ENCODE results near the gene CORIN.

CORIN gene

GRCh38 chr4:47668810-47669408 lies 169.0 kb downstream of the CORIN start:
- no peak overlapping the region for H3K4me3 ChIP-seq (ENCODE audit: low read depth, low read length)

GRCh38 chr4:47668256-47668655 lies 169.6 kb downstream of the CORIN start:
- in situ Hi-C loops (cut with HindIII; ENCODE audit: low sequenced_read_pairs), result no loop called here
- no peak for DNase-seq (ENCODE audit: low read depth, low spot score)
- H3K4me3 ChIP-seq (ENCODE audit: low read depth, low read length), result no peak overlapping the region
- TF ChIP-seq, protein P1, sequence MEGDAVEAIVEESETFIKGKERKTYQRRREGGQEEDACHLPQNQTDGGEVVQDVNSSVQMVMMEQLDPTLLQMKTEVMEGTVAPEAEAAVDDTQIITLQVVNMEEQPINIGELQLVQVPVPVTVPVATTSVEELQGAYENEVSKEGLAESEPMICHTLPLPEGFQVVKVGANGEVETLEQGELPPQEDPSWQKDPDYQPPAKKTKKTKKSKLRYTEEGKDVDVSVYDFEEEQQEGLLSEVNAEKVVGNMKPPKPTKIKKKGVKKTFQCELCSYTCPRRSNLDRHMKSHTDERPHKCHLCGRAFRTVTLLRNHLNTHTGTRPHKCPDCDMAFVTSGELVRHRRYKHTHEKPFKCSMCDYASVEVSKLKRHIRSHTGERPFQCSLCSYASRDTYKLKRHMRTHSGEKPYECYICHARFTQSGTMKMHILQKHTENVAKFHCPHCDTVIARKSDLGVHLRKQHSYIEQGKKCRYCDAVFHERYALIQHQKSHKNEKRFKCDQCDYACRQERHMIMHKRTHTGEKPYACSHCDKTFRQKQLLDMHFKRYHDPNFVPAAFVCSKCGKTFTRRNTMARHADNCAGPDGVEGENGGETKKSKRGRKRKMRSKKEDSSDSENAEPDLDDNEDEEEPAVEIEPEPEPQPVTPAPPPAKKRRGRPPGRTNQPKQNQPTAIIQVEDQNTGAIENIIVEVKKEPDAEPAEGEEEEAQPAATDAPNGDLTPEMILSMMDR (IDR thresholded peaks at IDR 0.05; ENCODE audit: low read depth, low read length), result no peak

More at GRCh38 chr4:47668810-47669408, 169.0 kb downstream of the CORIN start:
- peak; percentile 64 for DNase-seq (ENCODE audit: low read depth, low spot score)
- TF ChIP-seq, protein P1 (IDR thresholded peaks at IDR 0.05; ENCODE audit: low read depth, low read length), result peak; percentile 70
- in situ Hi-C loops (cut with HindIII; ENCODE audit: low sequenced_read_pairs), result no loop called here

DNA sequence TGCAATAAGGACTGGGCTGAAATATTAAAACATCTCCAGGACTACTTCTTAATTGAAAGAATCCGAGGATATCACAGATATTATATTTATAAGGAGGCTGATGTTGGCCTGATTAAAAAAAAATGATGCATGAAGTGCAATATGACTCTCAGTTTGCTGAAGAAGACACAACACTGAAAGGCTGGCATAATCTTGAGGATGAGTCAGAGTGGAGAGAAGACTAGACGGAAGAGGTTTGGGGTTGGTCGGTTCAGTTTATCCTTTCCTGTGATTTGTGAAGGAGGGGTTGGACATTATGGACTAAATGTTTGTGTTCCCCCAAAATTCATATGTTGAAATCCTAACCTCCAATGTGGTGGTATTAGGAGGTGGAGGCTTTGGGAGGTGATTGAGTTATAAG lies 170.3 kb downstream of the CORIN start:
- in situ Hi-C loops (cut with HindIII; ENCODE audit: low sequenced_read_pairs), result no loop called here
- TF ChIP-seq, protein P1 (IDR thresholded peaks at IDR 0.05; ENCODE audit: low read depth, low read length), result no peak
- H3K4me3 ChIP-seq (ENCODE audit: low read depth, low read length), result no peak overlapping the region
- no peak for DNase-seq (ENCODE audit: low read depth, low spot score)

GRCh38 chr4:47664051-47664826 lies 173.6 kb downstream of the CORIN start:
- no peak for DNase-seq (ENCODE audit: low read depth, low spot score)
- no peak overlapping the region for H3K4me3 ChIP-seq (ENCODE audit: low read depth, low read length)
- TF ChIP-seq, protein P1 (IDR thresholded peaks at IDR 0.05; ENCODE audit: low read depth, low read length), result no peak
- in situ Hi-C loops (cut with HindIII; ENCODE audit: low sequenced_read_pairs), result no loop called here

DNA sequence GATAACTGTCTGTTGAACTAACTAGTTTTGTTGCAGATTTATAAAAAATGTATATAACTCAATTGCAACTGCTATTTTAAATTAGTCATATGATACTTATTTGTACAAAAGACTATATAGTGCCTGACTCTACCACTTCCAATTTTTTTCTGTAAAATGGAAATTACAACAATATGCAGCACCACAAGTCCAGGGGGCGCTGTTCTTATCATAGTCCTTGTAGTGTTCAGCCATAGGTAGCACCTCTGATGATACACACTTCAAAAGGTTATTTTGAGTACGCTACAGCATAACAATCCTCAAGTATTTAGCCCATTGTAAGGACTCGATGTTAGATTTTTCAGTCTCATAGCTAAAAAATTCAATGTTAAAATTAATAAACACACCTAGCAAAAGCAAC lies 174.9 kb downstream of the CORIN start:
- no peak overlapping the region for H3K4me3 ChIP-seq (ENCODE audit: low read depth, low read length)
- no peak for DNase-seq (ENCODE audit: low read depth, low spot score)
- in situ Hi-C loops (cut with HindIII; ENCODE audit: low sequenced_read_pairs), result no loop called here
- TF ChIP-seq, protein P1 (IDR thresholded peaks at IDR 0.05; ENCODE audit: low read depth, low read length), result peak; percentile 43

- in situ Hi-C loops (cut with HindIII; ENCODE audit: low sequenced_read_pairs), result no loop called here
- H3K4me3 ChIP-seq (ENCODE audit: low read depth, low read length), result no peak overlapping the region
- no peak for DNase-seq (ENCODE audit: low read depth, low spot score)
- TF ChIP-seq, protein P1 (IDR thresholded peaks at IDR 0.05; ENCODE audit: low read depth, low read length), result no peak
These were observed 176.1 kb downstream of the CORIN start for GRCh38 chr4:47661741-47662140.
